HG03342 (cell line): ENCODE data around the gene AGAP1.

ENCODE experiments used
- ATAC-seq: cut with Tn5 transposase; IDR thresholded peaks from one replicate; pipeline ENCODE4 v1.9.1; 2021; ENCODE audit warnings: mild to moderate bottlenecking, moderate library complexity; ENCODE audit not compliant: unreplicated experiment

Gene AGAP1

DNA sequence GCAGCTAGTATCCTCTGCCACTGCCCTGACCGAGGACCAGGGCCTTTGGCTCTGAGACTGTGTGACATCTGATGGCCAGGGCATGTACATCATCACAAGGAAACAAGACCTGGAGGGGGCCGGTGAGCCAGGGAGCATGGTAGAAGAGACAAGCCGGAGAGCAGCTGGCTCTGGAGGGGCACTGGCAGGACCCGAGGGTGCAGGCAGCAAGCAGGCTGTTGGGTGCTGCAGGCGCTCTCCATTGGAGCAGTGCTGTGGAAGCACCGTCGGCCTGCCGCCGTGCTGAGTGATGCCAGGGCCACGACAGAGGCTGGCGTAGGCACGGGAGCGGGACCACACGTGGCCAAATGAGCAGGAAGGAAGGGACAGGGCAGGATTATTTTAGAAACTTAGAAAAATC is 339.1 kb downstream of the AGAP1 start:
- no peak for ATAC-seq

GRCh38 chr2:235833971-235834620 is 340.3 kb downstream of the AGAP1 start:
- no peak for ATAC-seq

- ATAC-seq: no peak
Observed at GRCh38 chr2:235834781-235835180, 340.9 kb downstream of the AGAP1 start.

DNA sequence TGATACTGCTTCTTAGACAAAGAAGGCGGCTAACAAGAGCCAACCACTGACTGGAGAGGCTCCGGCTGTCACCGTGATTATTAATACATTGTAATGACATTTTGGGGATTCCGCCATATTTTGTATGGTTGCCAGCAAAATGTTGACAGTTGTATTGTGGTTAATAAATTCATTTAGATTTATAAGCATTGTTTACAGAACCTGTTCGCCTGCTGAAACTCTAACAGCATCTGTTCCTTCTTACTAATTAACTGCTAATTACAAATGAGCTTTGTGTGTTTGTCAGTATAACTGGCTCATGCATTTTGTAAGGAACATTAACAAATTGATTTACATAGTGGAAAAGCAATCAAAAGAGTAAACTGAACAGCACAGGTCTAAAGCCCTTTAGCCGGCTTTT is 342.0 kb downstream of the AGAP1 start:
- no peak for ATAC-seq

- ATAC-seq: no peak
Observed at GRCh38 chr2:235836491-235836911, 342.7 kb downstream of the AGAP1 start.

- no peak for ATAC-seq
Observed at GRCh38 chr2:235839226-235839625, 345.4 kb downstream of the AGAP1 start.

GRCh38 chr2:235839974-235840373 is 346.1 kb downstream of the AGAP1 start:
- ATAC-seq: no peak

DNA sequence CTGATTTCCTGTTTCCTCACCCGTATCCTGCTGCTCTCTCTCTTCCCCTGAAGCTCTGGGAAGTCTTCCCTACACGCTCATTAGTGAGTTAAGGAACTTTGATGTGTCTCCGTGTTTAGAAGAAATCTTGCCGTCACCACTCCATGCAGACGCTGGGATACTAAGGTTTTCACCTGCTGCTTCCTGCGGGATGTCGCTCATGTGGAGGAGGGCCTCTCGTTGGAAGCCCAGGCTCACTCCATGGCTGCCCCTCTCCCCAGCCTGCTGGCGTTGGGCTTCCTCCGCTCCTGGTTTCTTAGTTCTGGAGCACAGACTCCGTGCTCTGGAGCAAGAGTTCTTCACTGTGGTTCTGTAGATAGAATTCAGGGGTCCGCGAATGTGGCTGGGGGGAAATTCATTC is 348.0 kb downstream of the AGAP1 start:
- ATAC-seq: no peak

- ATAC-seq: no peak
Observed at GRCh38 chr2:235842941-235843340, 349.1 kb downstream of the AGAP1 start.

DNA sequence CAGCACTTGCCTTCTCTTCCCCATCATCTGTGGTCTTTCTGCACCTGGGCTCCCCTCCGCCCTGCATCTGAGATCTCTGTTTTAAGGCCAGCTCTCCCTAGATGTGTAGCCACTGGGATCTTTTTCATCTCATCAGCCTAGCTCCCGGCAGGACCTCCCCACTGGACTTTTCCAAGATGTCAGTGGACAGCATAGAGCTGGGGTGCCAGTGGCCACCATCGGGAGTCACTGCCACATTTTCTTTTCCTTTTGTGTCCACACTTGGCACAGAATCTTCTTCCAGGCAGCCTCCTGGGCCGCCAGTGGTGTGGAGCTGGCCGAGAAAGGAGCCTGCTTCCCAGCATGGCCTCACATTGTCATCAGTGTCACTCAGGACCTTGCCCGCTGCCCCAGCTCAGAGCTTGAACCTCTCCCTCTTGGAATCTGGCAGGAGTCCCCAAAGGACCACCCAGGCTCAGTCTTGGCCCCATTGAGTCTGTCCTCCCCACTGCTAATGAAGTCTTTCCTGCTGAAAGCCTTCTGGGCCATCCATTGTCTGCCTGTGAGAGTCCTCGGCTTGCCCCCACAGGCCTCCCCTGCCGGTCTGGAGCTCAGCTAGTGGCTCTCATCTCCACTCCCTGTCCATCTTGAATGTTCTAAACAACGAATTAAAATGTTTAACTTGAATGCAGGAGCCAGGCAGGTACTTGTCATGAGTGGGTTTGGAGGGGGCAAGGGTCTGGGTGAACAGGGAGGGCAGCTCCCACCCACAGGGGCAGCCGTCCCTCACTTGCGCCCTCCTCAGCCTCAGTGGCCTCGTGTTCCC is 349.9 kb downstream of the AGAP1 start:
- no peak for ATAC-seq

GRCh38 chr2:235844561-235844960 is 350.7 kb downstream of the AGAP1 start:
- ATAC-seq: no peak

DNA sequence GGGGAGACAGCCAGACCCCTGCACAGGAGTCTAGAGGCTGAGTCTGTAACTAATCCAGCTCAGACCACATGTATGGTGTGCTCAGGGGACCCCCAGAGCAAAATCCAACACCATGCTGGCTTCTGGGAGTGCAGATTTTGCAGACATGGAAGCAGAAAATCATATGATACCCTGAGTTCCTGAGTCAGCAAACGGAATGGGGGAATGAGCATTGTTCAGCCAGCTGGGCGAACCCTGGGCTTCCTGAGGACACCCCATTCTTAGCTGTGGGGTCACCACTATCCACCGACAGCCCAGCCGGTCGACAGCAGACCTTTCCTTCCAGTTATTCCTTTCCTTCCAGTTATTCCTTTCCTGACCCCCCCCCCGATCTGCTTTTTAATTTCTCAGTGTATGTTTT is 351.4 kb downstream of the AGAP1 start:
- ATAC-seq: no peak

GRCh38 chr2:235847576-235847975 is 353.7 kb downstream of the AGAP1 start:
- no peak for ATAC-seq

DNA sequence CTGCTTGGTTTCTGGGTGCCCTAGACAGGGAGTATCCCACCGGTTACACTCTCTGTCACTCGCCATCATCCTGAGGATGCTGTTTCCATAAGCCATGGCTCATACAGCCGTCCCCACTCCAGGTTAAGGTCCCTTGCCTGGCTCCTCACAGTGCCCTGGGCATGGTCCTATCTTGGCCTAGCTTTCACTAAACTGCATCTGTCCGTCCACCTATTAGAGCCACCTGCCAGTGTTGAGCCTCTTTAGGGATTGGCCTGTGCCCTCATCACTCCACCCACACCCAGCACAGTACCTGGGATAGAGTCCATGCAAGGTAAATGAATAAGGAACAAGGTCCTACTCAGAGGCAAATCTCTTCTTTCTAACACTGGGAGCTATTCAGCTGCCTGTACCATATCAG is 354.2 kb downstream of the AGAP1 start:
- ATAC-seq: no peak

DNA sequence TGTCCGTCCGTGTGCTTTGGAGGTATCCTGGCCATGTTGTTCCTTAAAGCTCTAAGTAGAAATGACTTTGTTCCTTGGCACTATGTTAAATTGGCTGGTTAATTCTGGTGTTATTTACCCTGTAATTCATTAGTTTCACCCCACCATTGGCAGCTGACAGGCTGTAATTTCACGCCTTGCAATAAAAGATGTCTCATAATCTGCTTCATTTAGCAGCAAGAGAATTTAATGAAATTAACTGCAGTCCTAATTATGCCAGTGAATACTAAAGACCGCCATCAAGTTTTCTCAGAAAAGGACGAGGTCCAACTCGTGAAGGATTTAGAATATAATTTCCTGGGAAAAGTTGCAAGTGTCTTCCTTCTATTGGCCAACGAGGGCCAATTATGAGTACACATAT is 355.1 kb downstream of the AGAP1 start:
- ATAC-seq: no peak

DNA sequence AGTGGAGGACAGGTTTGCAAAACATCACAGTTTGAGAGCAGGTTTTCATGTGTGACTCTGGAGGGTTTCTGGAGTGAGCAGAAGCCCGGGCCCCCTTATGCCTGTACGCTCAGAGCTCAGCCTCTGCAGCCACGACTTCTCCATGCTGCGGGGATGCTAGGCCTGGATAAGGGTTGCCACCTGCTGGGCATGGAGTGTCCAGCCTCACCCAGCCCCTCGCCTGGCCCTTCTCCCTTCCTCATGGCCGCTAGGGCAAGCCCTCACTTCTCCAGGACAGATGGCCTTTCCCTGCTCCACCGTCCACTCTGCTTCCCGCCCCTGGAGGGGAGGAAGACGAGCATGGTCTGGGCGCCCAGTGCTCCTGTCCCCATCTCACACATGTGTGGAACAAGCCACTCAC is 355.6 kb downstream of the AGAP1 start:
- ATAC-seq: no peak

GRCh38 chr2:235850289-235850688 is 356.4 kb downstream of the AGAP1 start:
- no peak for ATAC-seq

DNA sequence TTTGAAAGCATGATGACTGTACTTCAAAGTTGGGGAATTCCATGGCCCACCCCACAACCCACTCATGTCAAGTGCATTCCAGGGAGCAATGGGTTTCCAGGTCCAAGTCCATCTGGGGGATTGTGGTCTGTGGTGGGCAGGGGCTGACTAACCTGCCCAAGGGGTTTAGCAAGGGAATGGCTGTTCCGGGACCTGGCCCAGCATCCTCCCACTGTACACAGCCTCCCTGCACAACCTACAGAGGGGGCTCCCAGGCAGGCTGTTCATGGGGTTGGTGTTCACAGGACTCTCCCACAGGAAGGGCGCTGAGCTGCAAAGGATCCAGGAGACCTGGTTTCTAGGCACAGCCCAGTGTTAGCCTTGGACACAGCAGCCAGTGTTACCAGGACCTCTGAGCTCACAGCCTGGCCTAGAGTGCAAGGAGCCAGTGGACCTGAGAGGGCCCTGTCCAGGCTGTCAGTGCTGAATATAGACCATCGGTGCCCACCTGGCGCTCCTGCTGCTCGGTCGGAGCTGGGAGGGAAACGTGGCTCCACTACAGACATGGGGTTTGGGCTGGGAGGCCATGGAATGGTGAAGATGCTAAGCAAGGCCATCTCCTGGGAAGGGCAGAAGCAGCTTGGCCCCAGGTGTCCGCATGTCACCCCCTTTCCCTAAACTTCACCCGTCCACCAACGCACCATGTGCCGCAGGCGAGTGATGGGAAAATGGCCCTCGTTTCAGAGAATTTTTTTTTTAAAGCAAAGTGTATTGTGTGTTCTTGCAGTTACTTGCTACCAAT is 357.1 kb downstream of the AGAP1 start:
- ATAC-seq: no peak

- ATAC-seq: no peak
Observed at GRCh38 chr2:235851828-235852525, 358.1 kb downstream of the AGAP1 start.

- ATAC-seq: no peak
Observed at GRCh38 chr2:235852526-235852920, 358.7 kb downstream of the AGAP1 start.

GRCh38 chr2:235854276-235854675 is 360.4 kb downstream of the AGAP1 start:
- no peak for ATAC-seq
